ENCODE results near the gene NOXA1. TPM values are rescaled to one million over a fixed set of nuclear protein-coding genes. Genes with fewer than 3 reads are reported as not detected.

The NOXA1 gene
- total and polyA plus RNA-seq, 2 donors from 2014 or later, result 19.1 to 21.8 TPM

GRCh38 chr9:137435980-137436760 is 13.0 kb downstream of the NOXA1 start:
- H3K27ac ChIP-seq (ENCODE audit: low read depth in 2 of 2, low read length in 2 of 2), result peak overlapping the region; percentile 61 to 71
- H3K27me3 ChIP-seq (ENCODE audit: control insufficient read depth, insufficient read depth, low read length), result no peaks in the 10 kb centered on the region
- H3K4me1 ChIP-seq (ENCODE audit: control insufficient read depth in 2 of 3, insufficient read depth in 2 of 3, low read depth in 1 of 3, low read length in 3 of 3), result peaks cover 0 to 7% (median 0%) of the 10 kb centered on the region in 3 donors
- no peak overlapping the region for H3K4me3 ChIP-seq (ENCODE audit: low read length in 3 of 3)
- DNase-seq (peak in 4 of 5 donors; percentile 53 to 96 (median 74)), FAIRE-seq (no peak)
- H3K9ac ChIP-seq (ENCODE audit: low read length in 3 of 3), result peak overlapping the region in 1 of 3 donors; percentile 51
- H3K9me3 ChIP-seq (ENCODE audit: control insufficient read depth in 2 of 3, insufficient read depth in 1 of 3, low read length in 3 of 3), result no peaks in the 10 kb centered on the region
- no peak for TF ChIP-seq CTCF (IDR thresholded peaks at IDR 0.05; ENCODE audit: borderline replicate concordance, extremely low read depth, insufficient read depth)
- no peaks in the 10 kb centered on the region for H3K36me3 ChIP-seq (ENCODE audit: control insufficient read depth in 2 of 3, insufficient read depth in 3 of 3, low read length in 3 of 3)
- intact Hi-C loops (cut with DNase I), result no loop called here

DNA sequence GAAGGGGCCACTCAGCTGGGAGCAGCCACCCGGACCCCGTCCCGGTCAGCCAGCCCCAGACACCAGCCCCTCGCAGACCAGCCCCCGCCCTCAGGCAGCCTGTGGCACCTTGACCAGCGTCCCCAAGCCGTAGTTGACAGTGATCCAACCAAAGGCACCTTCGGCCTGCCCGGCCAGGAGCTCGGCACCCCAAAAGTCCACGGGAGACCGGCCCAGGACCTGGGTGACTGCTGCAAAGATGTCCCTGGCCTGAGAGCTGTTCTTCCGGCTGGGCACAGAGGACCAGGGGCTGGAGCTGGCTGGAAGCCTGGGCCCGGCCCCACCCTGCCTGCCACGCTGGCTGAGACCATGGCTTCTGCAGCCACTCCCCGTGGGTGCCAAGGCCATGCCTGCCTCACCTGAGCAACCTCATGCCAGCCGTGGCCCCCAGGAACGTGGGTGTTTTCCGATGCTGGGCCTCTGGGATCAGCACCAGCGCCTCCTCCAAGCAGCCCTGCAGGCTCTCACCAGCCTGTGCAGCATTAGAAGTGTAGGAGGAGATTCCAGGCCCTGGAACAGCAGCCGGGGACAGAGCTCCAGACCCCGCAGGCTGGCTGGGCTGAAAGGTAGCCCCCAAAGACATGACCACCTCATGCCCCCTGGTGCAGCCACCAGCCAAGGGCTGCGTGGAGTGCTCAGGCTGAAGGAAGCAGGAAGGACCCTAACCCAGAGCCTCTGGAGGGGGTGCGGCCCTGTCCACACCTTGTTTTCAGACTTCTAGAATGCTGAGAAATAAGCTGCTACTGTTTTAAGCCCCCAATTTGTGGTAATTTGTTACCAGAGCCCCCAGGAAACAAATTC is 13.8 kb downstream of the NOXA1 start:
- Histone ChIP-seq H3K9ac (ENCODE audit: low read length in 3 of 3) (no peak overlapping the region), H3K36me3 (ENCODE audit: control insufficient read depth in 2 of 3, insufficient read depth in 3 of 3, low read length in 3 of 3) (no peaks in the 10 kb centered on the region), H3K27me3 (ENCODE audit: control insufficient read depth, insufficient read depth, low read length) (no peaks in the 10 kb centered on the region), H3K4me3 (ENCODE audit: low read length in 3 of 3) (no peak overlapping the region), H3K4me1 (ENCODE audit: control insufficient read depth in 2 of 3, insufficient read depth in 2 of 3, low read depth in 1 of 3, low read length in 3 of 3) (peaks cover 0 to 7% (median 0%) of the 10 kb centered on the region in 3 donors), H3K9me3 (ENCODE audit: control insufficient read depth in 2 of 3, insufficient read depth in 1 of 3, low read length in 3 of 3) (no peaks in the 10 kb centered on the region), H3K27ac (ENCODE audit: low read depth in 2 of 2, low read length in 2 of 2) (peak overlapping the region in 1 of 2 donors; percentile 56)
- no peak for TF ChIP-seq CTCF (IDR thresholded peaks at IDR 0.05; ENCODE audit: borderline replicate concordance, extremely low read depth, insufficient read depth)
- intact Hi-C loops (cut with DNase I), result no loop called here
- FAIRE-seq (no peak), DNase-seq (peak in 1 of 5 donors; percentile 82)

DNA sequence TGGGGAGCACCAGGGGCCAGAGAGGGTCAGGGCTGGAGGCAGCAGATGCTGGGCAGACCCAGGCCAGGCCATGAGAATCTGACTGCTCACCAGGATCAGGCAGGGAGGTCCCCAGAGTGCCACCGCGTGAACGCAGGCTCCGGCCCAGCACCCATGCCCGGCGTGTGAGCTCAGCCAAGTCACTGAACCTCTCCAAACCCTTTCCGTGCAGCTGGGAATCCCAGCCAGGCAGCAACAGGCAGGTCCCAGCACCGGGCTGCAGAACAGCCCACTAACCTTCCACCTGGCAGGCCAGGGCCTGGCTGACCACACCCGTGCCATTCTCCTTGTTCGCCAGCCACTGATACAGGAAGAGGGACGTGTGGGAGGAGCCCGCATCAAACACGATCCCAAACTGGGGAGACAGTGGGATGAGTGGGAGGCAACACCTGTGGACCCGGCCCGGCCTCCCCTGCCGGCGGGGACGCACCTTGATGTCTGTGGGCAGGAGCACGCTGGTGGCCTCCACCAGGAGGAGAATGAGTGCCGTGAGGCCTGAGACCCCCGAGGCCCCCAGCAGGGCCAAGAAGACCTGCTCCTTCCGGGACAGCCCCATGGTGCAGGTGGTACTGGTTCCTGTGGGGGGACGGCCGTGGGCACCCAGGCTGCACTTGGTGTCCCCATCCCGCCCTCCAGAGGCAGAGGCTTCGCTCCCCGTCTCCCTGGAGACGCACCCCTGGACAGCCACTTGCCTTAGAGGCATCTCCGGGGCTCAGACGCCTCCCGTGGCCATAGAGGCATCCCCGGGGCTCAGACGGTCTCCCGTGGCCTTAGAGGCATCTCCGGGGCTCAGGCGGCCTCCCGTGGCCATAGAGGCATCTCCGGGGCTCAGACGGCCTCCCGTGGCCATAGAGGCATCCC is 14.7 kb downstream of the NOXA1 start:
- no peak for FAIRE-seq
- H3K4me1 ChIP-seq (ENCODE audit: control insufficient read depth in 2 of 3, insufficient read depth in 2 of 3, low read depth in 1 of 3, low read length in 3 of 3), result peaks cover 0 to 7% (median 0%) of the 10 kb centered on the region in 3 donors
- H3K27ac ChIP-seq (ENCODE audit: low read depth in 2 of 2, low read length in 2 of 2), result no peak overlapping the region
- intact Hi-C loops (cut with DNase I), result no loop called here
- H3K9me3 ChIP-seq (ENCODE audit: control insufficient read depth in 2 of 3, insufficient read depth in 1 of 3, low read length in 3 of 3), result no peaks in the 10 kb centered on the region
- DNase-seq, result peak in 1 of 5 donors; percentile 80
- H3K36me3 ChIP-seq (ENCODE audit: control insufficient read depth in 2 of 3, insufficient read depth in 3 of 3, low read length in 3 of 3), result no peaks in the 10 kb centered on the region
- TF ChIP-seq CTCF (IDR thresholded peaks at IDR 0.05; ENCODE audit: borderline replicate concordance, extremely low read depth, insufficient read depth), result no peak
- no peak overlapping the region for H3K4me3 ChIP-seq (ENCODE audit: low read length in 3 of 3)
- H3K9ac ChIP-seq (ENCODE audit: low read length in 3 of 3), result no peak overlapping the region
- no peaks in the 10 kb centered on the region for H3K27me3 ChIP-seq (ENCODE audit: control insufficient read depth, insufficient read depth, low read length)
